B cell (primary cell): ENCODE results near the gene PISD. TPM values are rescaled to one million over a fixed set of nuclear protein-coding genes. Genes with fewer than 3 reads are reported as not detected.
"Not testable (repeated sequence)": the region's sequence is repeated elsewhere in the genome, so short reads cannot be mapped to it uniquely, and the experiment has no call there.

Experiments used
- ATAC-seq: fragments of 200-7000 bp; cut with Tn5 transposase; one replicate; pipeline ENCODE4 v1.10.0; 2021; ENCODE audit warnings: low read depth, mild to moderate bottlenecking, moderate number of reproducible peaks, moderate library complexity
- CTCF ChIA-PET: fragments of 350-600 bp; sonication (Branson Sonifier 250); formaldehyde crosslinking; loops from one replicate; lab custom pipeline; 2021; ENCODE audit warnings: antibody characterized with exemption, inconsistent platforms; lab: Charles Lee
- POLR2A ChIA-PET: fragments of 350-600 bp; sonication (Branson Sonifier 250); formaldehyde crosslinking; loops from one replicate; lab custom pipeline; 2021; ENCODE audit warnings: antibody characterized with exemption; lab: Charles Lee
- DNase-seq: peaks from one replicate; pipeline ENCODE4 v3.0.0; 2013
- H2AFZ ChIP-seq: 2 replicates; pipeline ENCODE4 v1.6.1; 2012; ENCODE audit warnings: mild to moderate bottlenecking, low read depth, low read length; ENCODE audit not compliant: insufficient read depth, poor library complexity, severe bottlenecking
- H3K27ac ChIP-seq, 2 donors: 1 replicate in 1 of 2; 2 replicates in 1 of 2; pipeline ENCODE4 v1.5.1; 2012 to 2013; ENCODE audit warnings: low read length in 2 of 2, mild to moderate bottlenecking in 2 of 2, moderate library complexity in 1 of 2
- H3K27me3 ChIP-seq, 4 experiments: fragments of 200-600 bp in 1 of 4; sonication (generic) in 1 of 4; replicated peaks in 1 of 4; 1 replicate in 2 of 4; 2 replicates in 2 of 4; pipeline versions ENCODE4 v1.6.1 to v1.7.0; 2013 to 2016; ENCODE audit warnings: low read length in 3 of 4, mild to moderate bottlenecking in 2 of 4, mixed read lengths in 1 of 4, moderate library complexity in 1 of 4; ENCODE audit not compliant: insufficient read depth in 4 of 4, control insufficient read depth in 3 of 4; ENCODE audit errors: control extremely low read depth in 1 of 4
- H3K36me3 ChIP-seq, 2 experiments: replicated peaks in 1 of 2; 1 replicate in 1 of 2; 2 replicates in 1 of 2; pipeline versions ENCODE4 v1.6.1 to v1.7.1; 2013; ENCODE audit warnings: low read length in 1 of 2; ENCODE audit not compliant: insufficient read depth in 2 of 2, control insufficient read depth in 1 of 2; ENCODE audit errors: control extremely low read depth in 1 of 2, extremely low read depth in 1 of 2
- H3K4me1 ChIP-seq, 2 donors: fragments of 200-600 bp in 1 of 2; sonication (generic) in 1 of 2; 1 replicate in 1 of 2; 2 replicates in 1 of 2; pipeline versions ENCODE4 v1.5.1 to v1.6.1; 2013 to 2017; ENCODE audit warnings: low read length in 2 of 2; ENCODE audit not compliant: control insufficient read depth in 2 of 2, insufficient read depth in 2 of 2
- H3K4me2 ChIP-seq: replicated peaks from 2 replicates; pipeline ENCODE3; 2012; ENCODE audit warnings: mild to moderate bottlenecking, low read depth, low read length; ENCODE audit not compliant: poor library complexity, severe bottlenecking
- H3K4me3 ChIP-seq, 5 experiments: fragments of 200-600 bp in 1 of 5; sonication (generic) in 1 of 5; 1 replicate in 3 of 5; 2 replicates in 2 of 5; pipeline versions ENCODE4 v1.5.1 to v1.7.0; 2011 to 2016; ENCODE audit warnings: low read length in 4 of 5, mild to moderate bottlenecking in 4 of 5, low read depth in 2 of 5, control low read depth in 1 of 5, moderate library complexity in 1 of 5; ENCODE audit not compliant: insufficient read depth in 1 of 5; ENCODE audit errors: control extremely low read depth in 1 of 5, extremely low read depth in 1 of 5
- H3K79me2 ChIP-seq: fragments of 200-600 bp; sonication (generic); one replicate; pipeline ENCODE4 v1.6.0; 2016; ENCODE audit warnings: low read length; ENCODE audit not compliant: control insufficient read depth, insufficient read depth
- H3K9ac ChIP-seq: fragments of 200-600 bp; sonication (generic); 2 replicates; pipeline ENCODE4 v1.6.1; 2017; ENCODE audit warnings: mild to moderate bottlenecking, low read length, moderate library complexity
- H3K9me3 ChIP-seq, 3 donors: one replicate each; pipeline versions ENCODE4 v1.6.1 to v1.7.1; 2013; ENCODE audit warnings: low read length in 2 of 3; ENCODE audit not compliant: control insufficient read depth in 2 of 3, insufficient read depth in 1 of 3; ENCODE audit errors: control extremely low read depth in 1 of 3
- H4K20me1 ChIP-seq: 2 replicates; pipeline ENCODE4 v1.6.0; 2012; ENCODE audit warnings: mild to moderate bottlenecking, low read length; ENCODE audit not compliant: insufficient read depth, control insufficient read depth, poor library complexity, severe bottlenecking
- H3K27ac Mint-ChIP-seq: one replicate; pipeline ENCODE4 v1.8.0; 2021; ENCODE audit warnings: mixed read lengths
- H3K27me3 Mint-ChIP-seq: one replicate; pipeline ENCODE4 v1.8.0; 2021; ENCODE audit warnings: mixed read lengths
- H3K4me1 Mint-ChIP-seq: one replicate; pipeline ENCODE4 v1.8.0; 2021; ENCODE audit warnings: mixed read lengths
- H3K4me3 Mint-ChIP-seq: one replicate; pipeline ENCODE4 v1.8.0; 2021; ENCODE audit warnings: mixed read lengths
- H3K9me3 Mint-ChIP-seq: one replicate; pipeline ENCODE4 v1.8.0; 2022; ENCODE audit warnings: mixed read lengths; ENCODE audit not compliant: insufficient read depth
- CTCF ChIP-seq: fragments of 200-600 bp; IDR thresholded peaks from one replicate; pipeline ENCODE4 v1.8.0; 2022; ENCODE audit warnings: antibody characterized with exemption, mild to moderate bottlenecking
- EZH2 ChIP-seq: IDR thresholded peaks from 2 replicates; pipeline ENCODE4 v1.6.1; 2012; ENCODE audit warnings: borderline replicate concordance, low read depth, mild to moderate bottlenecking, moderate library complexity, low read length; ENCODE audit not compliant: insufficient read depth, poor library complexity, severe bottlenecking
- WGBS: methylation state at CpG from one replicate; pipeline ENCODE4 v1.1.5; 2013; ENCODE audit warnings: missing lambda C conversion rate; ENCODE audit not compliant: insufficient coverage; 5-methylcytosine and 5-hydroxymethylcytosine counted together
- intact Hi-C: fragments of 100-400 bp; cut with micrococcal nuclease; formaldehyde crosslinking; loops from one replicate; pipeline ENCODE4 v1.10.0; 2022
- polyA minus RNA-seq: library from RNA; depleted of rRNA, polyadenylated mRNA; stranded (reverse); fragments of >200 nt; gene quantifications from 2 replicates; pipeline ENCODE4 v1.2.3, GENCODE V29; 2012
- polyA plus RNA-seq: library from polyadenylated mRNA; depleted of rRNA; stranded (reverse); fragments of >200 nt; gene quantifications from 2 replicates; pipeline ENCODE4 v1.2.3, GENCODE V29; 2012
- total RNA-seq, 2 donors: library from RNA; stranded (reverse); fragments of 120-200 nt in 1 of 2; gene quantifications; 1 replicate in 1 of 2; 2 replicates in 1 of 2; pipeline versions ENCODE4 v1.2.3 to v1.2.4, GENCODE V29; 2013 to 2022

Gene PISD
- total RNA-seq (52.5 and 57.2 TPM in 2 replicates), polyA plus RNA-seq (29.8 and 35.6 TPM in 2 replicates), polyA minus RNA-seq (29.8 and 40.5 TPM in 2 replicates)
- 23.9 TPM for total RNA-seq (2013)

GRCh38 chr22:31661851-31662667 lies at the start of gene PISD:
Gene PISD, minus strand, starts transcription at chr22:31662215. Its CDS starts 7 bp downstream, at chr22:31662208.
- Mint-ChIP-seq H3K4me1 (peaks cover 31% of the 10 kb centered on the region), H3K27me3 (no peaks in the 10 kb centered on the region), H3K9me3 (no peaks in the 10 kb centered on the region), H3K27ac (peak within 1 kb of the TSS; percentile 97), H3K4me3 (peak within 1 kb of the TSS; percentile 96)
- intact Hi-C loops: loop anchor here (1.0 to 10.0 kb wide), 8 partner anchors 14 to 813 kb away; partner anchors contain the start of genes DRG1, FBXO7, PRR14L and SFI1
- Histone ChIP-seq H4K20me1 (peaks cover 22% of the 10 kb centered on the region), H3K4me2 (peak within 1 kb of the TSS; percentile 75), H3K4me1 (peaks cover 12 to 23% of the 10 kb centered on the region in 2 donors), H3K4me3 (peak within 1 kb of the TSS; percentile 71 to 97 (median 86)), H3K9me3 (no peaks in the 10 kb centered on the region), H3K36me3 (no peaks in the 10 kb centered on the region), H3K79me2 (peaks cover 48% of the 10 kb centered on the region), H3K9ac (peak within 1 kb of the TSS; percentile 71), H3K27ac (peak within 1 kb of the TSS; percentile 57 to 81), H3K27me3 (no peaks in the 10 kb centered on the region), H2AFZ (peak within 1 kb of the TSS; percentile 83)
- DNase-seq (peak; percentile 99), ATAC-seq (peak; percentile 98)
- POLR2A ChIA-PET: interaction anchor here (0.6 to 2.4 kb wide), 10 partner anchors 14 to 285 kb away, joined by 3 to 13 read pairs (median 6); partner anchors contain the start of genes DEPDC5, DRG1 and PRR14L
- TF ChIP-seq EZH2 (no peak), CTCF (no peak)
- 1% methylated on average over 48 of the region's 52 CpGs for WGBS
- CTCF ChIA-PET: interaction anchor here (0.7 to 6.8 kb wide), 12 partner anchors 10 to 308 kb away, joined by 3 to 67 read pairs (median 6); partner anchors contain the start of gene DEPDC5

- H3K27ac Mint-ChIP-seq, H3K4me2 ChIP-seq, ATAC-seq, DNase-seq, intact Hi-C loops, H3K4me1 ChIP-seq, H3K9me3 ChIP-seq, H3K4me1 Mint-ChIP-seq, H3K9ac ChIP-seq, POLR2A ChIA-PET, H4K20me1 ChIP-seq, H3K9me3 Mint-ChIP-seq, CTCF ChIA-PET, H3K27me3 ChIP-seq, H3K4me3 ChIP-seq, H3K27ac ChIP-seq, H2AFZ ChIP-seq, H3K4me3 Mint-ChIP-seq, H3K27me3 Mint-ChIP-seq: not testable (repeated sequence)
- WGBS: 83% methylated on average over 2 of the region's 12 CpGs
- H3K36me3 ChIP-seq: peaks cover 18 to 55% of the 10 kb centered on the region in 2 experiments
- H3K79me2 ChIP-seq: peaks cover 34% of the 10 kb centered on the region
Observed at GRCh38 chr22:31711226-31711625, 49.2 kb upstream of the PISD start.
